Measurements from ENCODE around the gene XRCC4. TPM values are rescaled to one million over a fixed set of nuclear protein-coding genes. Genes with fewer than 3 reads are reported as not detected.

Gene XRCC4
- total and polyA plus RNA-seq, 2 of the 8 experiments (the other 6 are each of a cell fraction or from before 2014, with no cell fraction given), result 3.0 to 8.3 TPM

DNA sequence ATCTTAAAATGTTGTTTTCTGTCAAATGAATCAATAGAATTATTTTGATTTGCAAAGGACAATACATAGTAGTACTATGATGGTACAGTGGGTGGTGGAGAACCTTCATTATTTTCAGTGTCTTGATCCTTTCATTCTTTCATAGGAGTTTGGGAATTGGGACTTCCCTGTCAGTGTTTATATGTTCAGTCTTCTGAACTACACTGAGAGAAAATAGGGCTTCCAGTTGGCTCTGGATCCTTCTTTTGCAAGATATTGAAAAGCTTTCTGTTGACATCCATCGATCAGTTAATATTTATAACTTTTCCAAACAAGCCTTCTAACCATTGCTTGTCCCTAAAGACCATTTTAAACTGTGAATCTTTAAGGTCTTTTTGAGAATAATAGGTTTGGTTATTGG lies 94.7 kb downstream of the XRCC4 start:
- H4K8ac ChIP-seq (ENCODE audit: extremely low read depth, insufficient read depth, low read length), result no peak overlapping the region
- H3K9ac ChIP-seq (replicated peaks in 1 of 4; ENCODE audit: extremely low read depth in 1 of 4, low read depth in 3 of 4, low read length in 3 of 4), result no peak overlapping the region
- H3K56ac ChIP-seq (replicated peaks; ENCODE audit: insufficient read length, low read depth, low read length), result no peak overlapping the region
- H4K5ac ChIP-seq (ENCODE audit: insufficient read length, low read depth, low read length), result no peak overlapping the region
- no peak overlapping the region for H3K23ac ChIP-seq (ENCODE audit: insufficient read length)
- H2BK12ac ChIP-seq (ENCODE audit: low read depth, low read length), result no peak overlapping the region
- H3K18ac ChIP-seq (ENCODE audit: extremely low read depth, low read length), result no peak overlapping the region
- no peak overlapping the region for H3K4ac ChIP-seq (replicated peaks; ENCODE audit: insufficient read length, low read depth, low read length)
- no peaks in the 10 kb centered on the region for H3K36me3 ChIP-seq (ENCODE audit: control insufficient read depth in 2 of 4, insufficient read depth in 4 of 4, low read length in 3 of 4)
- H3K4me3 ChIP-seq (ENCODE audit: extremely low read depth in 1 of 4, insufficient read depth in 2 of 4, low read depth in 3 of 4, low read length in 4 of 4), result no peak overlapping the region
- H2BK20ac ChIP-seq (ENCODE audit: low read length), result no peak overlapping the region
- H4K91ac ChIP-seq (replicated peaks; ENCODE audit: insufficient read length, low read length), result no peak overlapping the region
- no peak overlapping the region for H2BK5ac ChIP-seq (ENCODE audit: low read depth, low read length)
- DNase-seq (ENCODE audit: low read depth in 1 of 2, low spot score in 2 of 2) (no peak), FAIRE-seq (no peak)
- ChIA-PET CTCF (ENCODE audit: partially characterized antibody) (interaction anchor here (1.4 kb wide), 1 partner anchor 9 kb away, joined by 6 read pairs; no protein-coding TSS in a partner anchor), POLR2A (ENCODE audit: partially characterized antibody) (no interaction called here)
- H2AK5ac ChIP-seq (ENCODE audit: low read depth, low read length), result no peak overlapping the region
- H3K23me2 ChIP-seq (ENCODE audit: low read depth, low read length), result no peaks in the 10 kb centered on the region
- H2BK120ac ChIP-seq (replicated peaks; ENCODE audit: low read depth, low read length), result no peak overlapping the region
- H3K79me1 ChIP-seq (ENCODE audit: low read depth, low read length), result no peaks in the 10 kb centered on the region
- WGBS, 2 experiments (ENCODE audit: extremely low coverage in 1 of 2, insufficient coverage in 1 of 2, insufficient read length in 1 of 2, insufficient replicate concordance in 2 of 2, low coverage in 1 of 2, low lambda C conversion rate in 2 of 2, missing lambda C conversion rate in 1 of 2), result 100% methylated on average over 1 of the region's 1 CpG; no CpG with 5 or more reads in 1 of the 2 experiments
- no peaks in the 10 kb centered on the region for H4K20me1 ChIP-seq (replicated peaks in 1 of 2; ENCODE audit: control insufficient read depth in 1 of 2, insufficient read depth in 2 of 2, low read length in 2 of 2)
- H2BK15ac ChIP-seq (ENCODE audit: low read length), result no peak overlapping the region
- no peaks in the 10 kb centered on the region for H3K4me1 ChIP-seq (replicated peaks in 1 of 4; ENCODE audit: control insufficient read depth in 3 of 4, insufficient read depth in 4 of 4, low read length in 3 of 4)
- no peak overlapping the region for H3K14ac ChIP-seq (ENCODE audit: insufficient read length)
- H3K79me2 ChIP-seq (ENCODE audit: control insufficient read depth in 1 of 2, insufficient read depth in 2 of 2, low read length in 2 of 2), result no peaks in the 10 kb centered on the region
- no peak overlapping the region for H3K4me2 ChIP-seq (ENCODE audit: insufficient read depth in 1 of 2, low read depth in 2 of 2, low read length in 2 of 2)
- no peaks in the 10 kb centered on the region for H3K27me3 ChIP-seq (replicated peaks in 1 of 4; ENCODE audit: control insufficient read depth in 3 of 4, extremely low read depth in 1 of 4, insufficient read depth in 3 of 4, low read length in 3 of 4)
- H3K9me3 ChIP-seq (ENCODE audit: insufficient read depth in 2 of 2, low read depth in 1 of 2, low read length in 1 of 2), result no peaks in the 10 kb centered on the region
- no peak overlapping the region for H2AFZ ChIP-seq (ENCODE audit: low read length)
- no peak overlapping the region for H3K27ac ChIP-seq (ENCODE audit: low read depth, low read length)
- no peak for TF ChIP-seq CEBPB (IDR thresholded peaks at IDR 0.05; ENCODE audit: low read depth, low read length)
- no peak for TF ChIP-seq RNF2 (IDR thresholded peaks at IDR 0.05; ENCODE audit: borderline replicate concordance, low read depth, low read length, missing control alignments, poor library complexity, severe bottlenecking)
- no peak for TF ChIP-seq EZH2 (IDR thresholded peaks at IDR 0.05; ENCODE audit: low read depth, low read length, severe bottlenecking)
- TF ChIP-seq RBBP5 (IDR thresholded peaks at IDR 0.05; ENCODE audit: borderline replicate concordance, low read depth, low read length), result no peak
- TF ChIP-seq POLR2AphosphoS5 (IDR thresholded peaks at IDR 0.05; ENCODE audit: low read depth, low read length), result no peak
- TF ChIP-seq HDAC6 (IDR thresholded peaks at IDR 0.05; ENCODE audit: low read depth, low read length), result no peak
- TF ChIP-seq KDM4A (IDR thresholded peaks at IDR 0.05; ENCODE audit: low read depth, low read length, severe bottlenecking), result no peak
- TF ChIP-seq, protein P1, sequence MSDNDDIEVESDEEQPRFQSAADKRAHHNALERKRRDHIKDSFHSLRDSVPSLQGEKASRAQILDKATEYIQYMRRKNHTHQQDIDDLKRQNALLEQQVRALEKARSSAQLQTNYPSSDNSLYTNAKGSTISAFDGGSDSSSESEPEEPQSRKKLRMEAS (IDR thresholded peaks at IDR 0.05), result no peak
- no peak for TF ChIP-seq EP300 (IDR thresholded peaks at IDR 0.05; ENCODE audit: borderline replicate concordance in 1 of 2, low read depth in 2 of 2, low read length in 2 of 2)
- no peak for TF ChIP-seq GABPA (IDR thresholded peaks at IDR 0.05; ENCODE audit: borderline replicate concordance, insufficient read depth, low read length)
- no peak for TF ChIP-seq BACH1 (IDR thresholded peaks at IDR 0.05; ENCODE audit: low read length)
- TF ChIP-seq SAP30 (IDR thresholded peaks at IDR 0.05; ENCODE audit: insufficient read depth, insufficient replicate concordance, low read length), result no peak
- no peak for TF ChIP-seq SIN3A (conservative IDR thresholded peaks at IDR 0.05 in 1 of 2, IDR thresholded peaks at IDR 0.05 in 1 of 2; ENCODE audit: low read depth in 1 of 2, low read length in 2 of 2)
